GM18499 (cell line): ENCODE data around the gene COL24A1.

Experiments
- ATAC-seq: cut with Tn5 transposase; IDR thresholded peaks from one replicate; pipeline ENCODE4 v1.9.1; 2021; ENCODE audit warnings: moderate number of reproducible peaks; ENCODE audit not compliant: insufficient read depth, unreplicated experiment

The COL24A1 gene

GRCh38 chr1:85707990-85708828 lies 448.4 kb downstream of the COL24A1 start, which contains the start of gene ZNHIT6:
TSS of gene ZNHIT6 (minus strand) at chr1:85708433. CDS start at chr1:85708284, 149 bp downstream.
- peak; percentile 81 for ATAC-seq

- peak; percentile 7 for ATAC-seq
Measured at GRCh38 chr1:85707267-85707989, 449.1 kb downstream of the COL24A1 start.

- ATAC-seq = no peak
Measured at GRCh38 chr1:85705940-85706339, 450.6 kb downstream of the COL24A1 start.

DNA sequence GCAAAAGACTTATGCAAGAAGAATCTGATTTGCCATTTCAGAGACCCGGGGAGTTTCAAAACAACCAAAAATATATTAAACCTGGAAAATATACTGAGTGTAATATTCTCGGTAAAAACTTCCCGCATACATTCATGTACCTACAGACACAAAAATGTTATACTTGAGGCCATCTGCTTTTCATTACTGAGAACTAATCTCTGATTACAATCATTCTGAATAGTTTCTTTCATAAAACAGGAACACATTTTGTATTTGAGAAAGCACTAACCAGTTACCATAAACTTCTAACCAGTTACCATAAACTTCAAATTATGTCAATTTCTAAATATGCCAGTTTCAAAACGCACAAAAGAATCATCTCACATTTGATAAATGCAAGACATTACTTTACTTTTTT lies 456.1 kb downstream of the COL24A1 start:
- no peak for ATAC-seq

GRCh38 chr1:85697895-85698294 lies 458.7 kb downstream of the COL24A1 start:
- no peak for ATAC-seq

- ATAC-seq = no peak
Measured at GRCh38 chr1:85692730-85693314, 463.8 kb downstream of the COL24A1 start.

GRCh38 chr1:85689775-85690404 lies 466.7 kb downstream of the COL24A1 start:
- no peak for ATAC-seq

DNA sequence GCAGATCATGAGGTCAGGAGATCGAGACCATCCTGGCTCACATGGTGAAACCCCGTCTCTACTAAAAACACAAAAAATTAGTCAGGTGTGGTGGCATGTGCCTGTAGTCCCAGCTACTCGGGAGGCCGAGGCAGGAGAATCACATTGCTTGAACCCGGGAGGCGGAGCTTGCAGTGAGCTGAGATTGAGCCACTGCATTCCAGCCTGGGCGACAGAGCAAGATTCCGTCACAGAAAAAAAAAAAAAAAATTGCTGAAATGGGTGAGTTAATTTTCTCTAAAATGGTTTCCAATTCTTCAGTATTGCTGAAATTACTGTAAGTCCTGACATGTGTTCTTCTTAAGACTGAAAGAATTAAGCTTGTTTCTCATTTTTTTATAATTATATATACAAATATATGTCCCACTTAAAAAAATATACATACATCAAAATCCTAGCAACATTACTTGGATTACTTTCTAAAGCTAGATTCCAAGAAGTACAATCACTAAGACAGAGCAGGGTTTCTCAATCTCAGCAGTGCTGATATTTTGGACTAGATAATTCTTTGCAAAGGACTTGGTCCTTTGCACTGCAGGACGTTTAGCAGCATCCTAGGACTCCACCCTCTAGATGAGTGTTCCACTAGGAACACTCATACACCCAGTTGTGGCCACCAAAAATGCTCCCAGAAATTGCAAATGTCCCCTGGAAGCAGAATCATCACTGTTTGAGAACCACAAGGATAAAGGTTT lies 473.1 kb downstream of the COL24A1 start:
- no peak for ATAC-seq

DNA sequence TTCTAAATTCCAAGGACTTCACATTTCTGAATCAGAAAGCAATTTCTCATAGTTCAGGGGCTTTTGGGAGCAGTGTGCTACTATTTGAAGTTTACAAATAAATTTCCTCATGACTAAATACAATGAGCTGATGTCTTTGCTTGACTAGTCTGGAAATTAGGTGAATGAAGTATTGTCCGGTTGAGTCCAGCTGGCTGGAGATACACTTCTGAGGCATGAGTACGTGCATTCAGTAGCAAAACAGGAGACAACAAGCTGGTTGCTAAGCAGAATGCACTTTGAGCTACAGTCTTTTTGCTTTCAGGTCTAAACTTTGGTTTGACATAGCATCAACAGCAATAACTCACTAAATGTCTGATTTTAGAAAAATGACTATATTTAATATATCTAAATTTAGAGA lies 475.5 kb downstream of the COL24A1 start:
- no peak for ATAC-seq
